Bronchial epithelial cell (primary cell): ENCODE results near the gene IZUMO3. TPM values are rescaled to one million over a fixed set of nuclear protein-coding genes. Genes with fewer than 3 reads are reported as not detected.

ENCODE experiments used
- DNase-seq: peaks from one replicate; pipeline ENCODE4 v3.0.0-alpha.2; 2010; ENCODE audit warnings: low read depth
- FAIRE-seq: peaks from 2 replicates; lab custom pipeline; 2011; peaks lifted over from hg19 to GRCh38; lab: Jason Lieb, UNC
- H3K27me3 ChIP-seq: 2 replicates; pipeline ENCODE4 v1.5.1; 2011; ENCODE audit warnings: low read length; ENCODE audit not compliant: control insufficient read depth, insufficient read depth
- H3K36me3 ChIP-seq: 2 replicates; pipeline ENCODE4 v1.5.1; 2011; ENCODE audit warnings: low read length; ENCODE audit not compliant: control insufficient read depth, insufficient read depth
- H3K4me3 ChIP-seq: 2 replicates; pipeline ENCODE4 v1.5.1; 2011; ENCODE audit warnings: mild to moderate bottlenecking, low read depth, low read length, control low read depth
- total RNA-seq: library from RNA; depleted of rRNA; stranded (reverse); fragments of >200 nt; gene quantifications from 2 replicates; pipeline ENCODE4 v1.2.1, GENCODE V29; 2014
- TF ChIP-seq, protein P1 (sequence below): IDR thresholded peaks from 2 replicates; pipeline ENCODE4 v1.5.1; 2011; ENCODE audit warnings: mild to moderate bottlenecking, moderate library complexity, low read length, control low read depth, inconsistent platforms; ENCODE audit not compliant: insufficient read depth, severe bottlenecking

Gene IZUMO3
- total RNA-seq, 1 donor from 2014 or later: not detected

DNA sequence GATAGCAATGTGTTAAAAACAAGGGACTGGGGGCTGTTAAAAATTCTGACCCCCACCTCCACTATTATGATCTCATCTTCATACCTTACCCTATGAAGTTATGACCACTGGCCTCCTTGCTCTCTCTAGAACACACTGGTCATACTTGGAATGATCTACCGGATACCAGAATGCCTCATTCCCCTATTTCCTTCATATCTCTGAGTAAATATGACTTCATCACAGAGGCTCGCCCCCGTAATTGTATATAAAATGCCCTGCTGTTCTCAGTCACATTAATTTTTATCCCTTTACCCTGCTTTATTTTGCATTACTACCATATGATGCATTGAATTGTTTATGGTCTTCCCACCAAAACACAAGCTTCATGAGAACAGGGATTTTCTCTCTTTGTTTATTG, 29.2 kb downstream of the IZUMO3 start:
- H3K36me3 ChIP-seq: no peaks in the 10 kb centered on the region
- no peaks in the 10 kb centered on the region for H3K27me3 ChIP-seq
- TF ChIP-seq, protein P1, sequence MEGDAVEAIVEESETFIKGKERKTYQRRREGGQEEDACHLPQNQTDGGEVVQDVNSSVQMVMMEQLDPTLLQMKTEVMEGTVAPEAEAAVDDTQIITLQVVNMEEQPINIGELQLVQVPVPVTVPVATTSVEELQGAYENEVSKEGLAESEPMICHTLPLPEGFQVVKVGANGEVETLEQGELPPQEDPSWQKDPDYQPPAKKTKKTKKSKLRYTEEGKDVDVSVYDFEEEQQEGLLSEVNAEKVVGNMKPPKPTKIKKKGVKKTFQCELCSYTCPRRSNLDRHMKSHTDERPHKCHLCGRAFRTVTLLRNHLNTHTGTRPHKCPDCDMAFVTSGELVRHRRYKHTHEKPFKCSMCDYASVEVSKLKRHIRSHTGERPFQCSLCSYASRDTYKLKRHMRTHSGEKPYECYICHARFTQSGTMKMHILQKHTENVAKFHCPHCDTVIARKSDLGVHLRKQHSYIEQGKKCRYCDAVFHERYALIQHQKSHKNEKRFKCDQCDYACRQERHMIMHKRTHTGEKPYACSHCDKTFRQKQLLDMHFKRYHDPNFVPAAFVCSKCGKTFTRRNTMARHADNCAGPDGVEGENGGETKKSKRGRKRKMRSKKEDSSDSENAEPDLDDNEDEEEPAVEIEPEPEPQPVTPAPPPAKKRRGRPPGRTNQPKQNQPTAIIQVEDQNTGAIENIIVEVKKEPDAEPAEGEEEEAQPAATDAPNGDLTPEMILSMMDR: no peak
- FAIRE-seq: no peak
- DNase-seq: no peak
- H3K4me3 ChIP-seq: no peak overlapping the region

DNA sequence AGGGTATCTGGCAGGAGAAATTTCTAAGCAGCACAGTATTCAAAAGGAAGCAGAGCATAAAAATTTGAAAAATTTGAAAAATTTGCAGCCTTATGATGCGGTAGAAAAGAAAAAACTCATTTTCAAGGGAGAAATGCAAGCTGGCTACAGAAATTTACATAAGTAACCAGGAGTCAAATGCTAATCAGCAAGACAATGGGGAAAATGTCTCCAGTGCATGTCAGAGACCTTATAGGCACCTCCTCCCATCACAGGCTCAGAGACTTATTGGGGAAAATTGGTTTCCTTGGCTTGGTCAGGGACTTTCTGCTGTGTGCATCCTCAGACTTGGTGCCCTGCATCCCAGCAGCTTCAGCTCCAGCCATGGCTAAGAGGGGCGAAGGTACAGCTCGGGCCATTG, 35.8 kb downstream of the IZUMO3 start:
- FAIRE-seq (no peak), DNase-seq (no peak)
- Histone ChIP-seq H3K27me3 (no peaks in the 10 kb centered on the region), H3K4me3 (no peak overlapping the region), H3K36me3 (no peaks in the 10 kb centered on the region)
- TF ChIP-seq, protein P1: no peak

DNA sequence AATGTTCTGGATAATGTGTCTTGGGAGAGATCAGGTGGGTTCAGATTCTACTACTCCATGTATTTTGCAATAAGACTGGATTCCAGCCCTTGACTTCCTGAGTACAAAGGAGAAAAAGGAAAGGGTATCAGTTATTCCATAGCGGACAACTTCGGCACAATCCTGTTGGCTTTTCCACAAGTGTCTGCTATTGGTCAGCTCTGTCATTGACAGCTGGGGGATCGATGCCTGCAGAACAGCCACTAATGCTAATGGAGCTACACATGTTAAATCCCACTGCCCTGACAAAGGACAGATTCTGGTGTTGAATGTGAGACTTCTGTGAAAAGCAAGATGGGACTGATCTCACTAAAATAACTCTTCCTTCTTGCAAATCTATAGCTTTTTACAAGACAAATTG, 41.2 kb downstream of the IZUMO3 start:
- Histone ChIP-seq H3K36me3 (no peaks in the 10 kb centered on the region), H3K4me3 (no peak overlapping the region), H3K27me3 (no peaks in the 10 kb centered on the region)
- TF ChIP-seq, protein P1: no peak
- FAIRE-seq: no peak
- no peak for DNase-seq

DNA sequence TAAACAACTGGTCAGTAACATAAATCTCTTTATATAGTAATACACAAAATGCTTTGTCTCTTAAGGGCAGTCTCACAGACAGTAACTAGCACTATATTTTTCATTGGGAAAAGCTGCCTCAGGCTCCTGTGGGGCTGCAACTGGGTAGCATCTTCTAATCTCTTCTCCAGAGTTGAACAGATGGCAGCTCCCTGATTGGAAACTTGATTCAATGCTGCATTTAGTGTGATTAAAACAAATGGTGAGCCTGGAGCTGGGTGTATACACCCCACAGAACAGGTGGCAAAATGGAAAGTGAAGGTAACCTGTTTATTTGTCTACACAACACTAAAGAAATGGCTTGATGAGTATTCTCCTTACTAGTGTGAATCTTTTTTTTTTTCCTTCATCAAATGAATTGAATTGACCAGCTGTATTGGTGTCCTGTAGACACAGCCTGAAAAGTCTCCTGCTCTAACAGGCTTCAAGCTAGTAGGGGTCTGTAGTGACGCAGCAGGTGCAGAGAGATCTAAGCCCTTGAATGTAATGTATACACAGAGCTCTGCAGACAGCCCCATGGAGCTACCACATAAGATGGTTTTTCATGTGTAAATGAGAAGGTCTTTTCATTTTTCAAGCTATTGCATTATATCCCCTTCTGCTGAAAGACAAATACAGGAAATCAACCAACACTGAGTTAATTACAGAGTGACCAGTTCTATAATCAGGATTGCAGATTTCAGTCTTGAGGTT, 43.3 kb downstream of the IZUMO3 start:
- H3K4me3 ChIP-seq: no peak overlapping the region
- TF ChIP-seq, protein P1: no peak
- H3K27me3 ChIP-seq: no peaks in the 10 kb centered on the region
- DNase-seq (no peak), FAIRE-seq (no peak)
- H3K36me3 ChIP-seq: no peaks in the 10 kb centered on the region

DNA sequence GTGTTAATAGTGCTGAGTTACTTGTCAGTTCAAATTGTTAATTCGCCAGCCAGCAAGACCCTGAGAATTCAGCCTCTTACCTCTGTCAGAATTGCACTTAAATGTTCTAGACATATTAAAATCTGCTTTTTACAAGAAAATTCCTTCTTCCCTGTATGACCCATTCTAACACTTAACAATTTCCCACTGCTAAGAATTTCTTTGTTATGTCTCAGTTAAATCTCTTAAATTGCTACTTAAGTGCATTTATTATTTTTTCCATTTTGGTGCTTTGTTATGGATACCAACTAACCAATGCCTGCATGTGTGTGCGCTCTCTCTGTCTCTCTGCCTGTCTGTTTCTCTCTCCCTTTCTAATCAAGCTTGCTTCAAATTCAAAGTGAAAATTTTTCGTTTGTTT, 44.9 kb downstream of the IZUMO3 start:
- TF ChIP-seq, protein P1: no peak
- no peaks in the 10 kb centered on the region for H3K36me3 ChIP-seq
- DNase-seq (no peak), FAIRE-seq (no peak)
- H3K27me3 ChIP-seq: no peaks in the 10 kb centered on the region
- no peak overlapping the region for H3K4me3 ChIP-seq

DNA sequence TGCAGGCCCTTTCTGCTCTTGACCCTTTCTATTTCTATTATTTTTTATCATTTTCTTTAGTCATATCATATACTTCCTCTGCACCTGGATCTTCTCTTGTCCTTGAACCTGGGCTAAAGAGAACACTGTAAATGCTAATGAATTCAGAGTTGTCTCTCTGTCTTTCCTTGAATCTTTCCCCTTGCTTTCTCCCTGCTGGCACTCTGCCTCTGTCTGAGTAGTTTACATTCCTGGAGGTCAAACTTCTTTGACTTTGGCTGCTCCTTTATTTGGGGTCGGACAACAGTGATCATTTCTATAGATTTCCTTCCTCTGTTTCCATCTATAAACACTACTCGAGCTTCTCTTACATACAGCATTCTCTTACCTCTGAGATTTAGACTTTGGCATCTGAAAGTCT, 47.1 kb downstream of the IZUMO3 start:
- FAIRE-seq (no peak), DNase-seq (no peak)
- Histone ChIP-seq H3K36me3 (no peaks in the 10 kb centered on the region), H3K27me3 (no peaks in the 10 kb centered on the region), H3K4me3 (no peak overlapping the region)
- TF ChIP-seq, protein P1: no peak
